HFFc6 (cell line): ENCODE results near the gene GRID1. TPM values are rescaled to one million over a fixed set of nuclear protein-coding genes. Genes with fewer than 3 reads are reported as not detected.

Source experiments
- DNase-seq: peaks from one replicate; pipeline ENCODE4 v3.0.0-alpha.2; 2018
- H3K27ac Mint-ChIP-seq: 2 replicates; pipeline ENCODE4 v1.8.0; 2020; ENCODE audit warnings: mild to moderate bottlenecking, mixed read lengths
- H3K27me3 Mint-ChIP-seq: 2 replicates; pipeline ENCODE4 v1.8.0; 2021; ENCODE audit warnings: mild to moderate bottlenecking, moderate library complexity, mixed read lengths; ENCODE audit not compliant: insufficient read depth
- H3K36me3 Mint-ChIP-seq: 2 replicates; pipeline ENCODE4 v1.8.0; 2021; ENCODE audit warnings: low read depth, mixed read lengths
- H3K4me1 Mint-ChIP-seq: 2 replicates; pipeline ENCODE4 v1.8.0; 2020; ENCODE audit warnings: low read depth, mixed read lengths
- H3K4me3 Mint-ChIP-seq: 2 replicates; pipeline ENCODE4 v1.8.0; 2020; ENCODE audit warnings: mild to moderate bottlenecking, moderate library complexity, mixed read lengths
- H3K9me3 Mint-ChIP-seq: 2 replicates; pipeline ENCODE4 v1.8.0; 2020; ENCODE audit warnings: mild to moderate bottlenecking, mixed read lengths
- total RNA-seq, 6 experiments: library from RNA; stranded (reverse); fragmentation: NEBNext Ultra II Directional; extraction: Animal tissue kit (Norgen Biotek cat#: 25700); gene quantifications; 2 replicates in 1 of 6; 3 replicates in 5 of 6; pipeline ENCODE4 v1.2.3, GENCODE V29; 2021
- TF ChIP-seq, protein P1 (sequence below): fragments of 200-600 bp; sonication (generic); IDR thresholded peaks from 2 replicates; pipeline ENCODE4 v1.5.0; 2021; ENCODE audit warnings: antibody characterized with exemption, mild to moderate bottlenecking

The GRID1 gene
- total RNA-seq, 6 experiments from 2014 or later = not detected

DNA sequence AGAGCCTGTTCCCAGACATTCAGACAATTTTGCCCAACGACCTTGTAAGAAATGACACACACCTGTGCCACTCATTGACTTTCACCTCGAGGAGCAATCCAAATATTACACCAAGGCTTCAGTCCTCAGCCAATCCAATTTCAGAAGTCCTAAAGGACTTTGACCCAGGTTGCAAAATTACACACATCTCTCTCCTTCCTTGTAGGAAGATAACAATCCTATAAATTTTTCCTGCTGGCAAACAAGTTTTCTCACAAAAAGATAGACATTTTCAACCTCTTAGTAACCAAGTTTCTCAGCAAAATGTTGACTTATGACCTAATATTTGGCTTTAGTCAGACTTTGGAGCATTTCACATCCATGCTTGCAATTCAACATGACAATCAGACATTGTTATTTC lies 745.0 kb downstream of the GRID1 start:
- no peak overlapping the region for H3K27ac Mint-ChIP-seq
- H3K27me3 Mint-ChIP-seq = peaks cover 4% of the 10 kb centered on the region
- no peaks in the 10 kb centered on the region for H3K4me1 Mint-ChIP-seq
- TF ChIP-seq, protein P1, sequence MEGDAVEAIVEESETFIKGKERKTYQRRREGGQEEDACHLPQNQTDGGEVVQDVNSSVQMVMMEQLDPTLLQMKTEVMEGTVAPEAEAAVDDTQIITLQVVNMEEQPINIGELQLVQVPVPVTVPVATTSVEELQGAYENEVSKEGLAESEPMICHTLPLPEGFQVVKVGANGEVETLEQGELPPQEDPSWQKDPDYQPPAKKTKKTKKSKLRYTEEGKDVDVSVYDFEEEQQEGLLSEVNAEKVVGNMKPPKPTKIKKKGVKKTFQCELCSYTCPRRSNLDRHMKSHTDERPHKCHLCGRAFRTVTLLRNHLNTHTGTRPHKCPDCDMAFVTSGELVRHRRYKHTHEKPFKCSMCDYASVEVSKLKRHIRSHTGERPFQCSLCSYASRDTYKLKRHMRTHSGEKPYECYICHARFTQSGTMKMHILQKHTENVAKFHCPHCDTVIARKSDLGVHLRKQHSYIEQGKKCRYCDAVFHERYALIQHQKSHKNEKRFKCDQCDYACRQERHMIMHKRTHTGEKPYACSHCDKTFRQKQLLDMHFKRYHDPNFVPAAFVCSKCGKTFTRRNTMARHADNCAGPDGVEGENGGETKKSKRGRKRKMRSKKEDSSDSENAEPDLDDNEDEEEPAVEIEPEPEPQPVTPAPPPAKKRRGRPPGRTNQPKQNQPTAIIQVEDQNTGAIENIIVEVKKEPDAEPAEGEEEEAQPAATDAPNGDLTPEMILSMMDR = no peak
- H3K9me3 Mint-ChIP-seq = peaks cover 46% of the 10 kb centered on the region
- DNase-seq = no peak
- no peak overlapping the region for H3K4me3 Mint-ChIP-seq
- no peaks in the 10 kb centered on the region for H3K36me3 Mint-ChIP-seq

DNA sequence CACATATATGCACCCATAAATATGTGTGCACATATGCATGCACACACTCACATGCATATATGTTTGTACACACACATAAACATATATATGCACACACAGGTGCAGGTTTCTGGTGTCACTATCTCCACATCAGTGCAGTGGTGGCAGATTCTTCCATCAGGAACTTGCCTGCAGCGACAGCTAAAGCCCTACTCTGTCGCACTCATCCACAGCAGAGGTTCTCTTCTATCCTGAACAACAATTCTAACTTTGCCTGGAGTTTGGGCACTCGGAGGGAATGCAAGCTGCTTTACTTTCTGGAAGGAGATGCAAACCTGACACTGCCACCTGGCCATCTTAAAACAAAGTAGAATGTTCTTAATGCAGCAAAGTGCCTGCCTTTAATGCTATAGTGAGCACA lies 745.8 kb downstream of the GRID1 start:
- TF ChIP-seq, protein P1 = no peak
- Mint-ChIP-seq H3K27me3 (peaks cover 4% of the 10 kb centered on the region), H3K9me3 (peaks cover 46% of the 10 kb centered on the region), H3K36me3 (no peaks in the 10 kb centered on the region), H3K4me1 (no peaks in the 10 kb centered on the region), H3K27ac (no peak overlapping the region), H3K4me3 (no peak overlapping the region)
- DNase-seq = no peak

DNA sequence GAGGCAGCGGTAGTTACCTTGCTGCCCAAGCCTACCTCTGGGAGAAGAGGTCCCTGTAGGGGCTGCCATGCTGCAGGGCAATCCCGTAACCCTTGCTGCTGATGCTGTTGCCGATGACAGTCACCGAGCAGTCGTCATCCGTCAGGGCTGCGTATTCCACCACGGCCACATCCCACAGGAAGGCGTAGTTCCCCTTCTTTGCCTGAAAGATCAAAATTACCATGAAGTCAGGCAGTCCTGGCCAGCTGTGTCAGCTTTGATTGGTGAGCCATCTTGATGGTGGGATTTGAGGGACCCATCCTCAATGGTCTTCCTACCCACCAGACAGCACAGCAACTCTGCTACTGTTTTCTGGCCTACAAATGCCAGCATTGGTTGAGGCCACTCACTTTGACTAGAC lies 746.8 kb downstream of the GRID1 start:
- TF ChIP-seq, protein P1 = no peak
- Mint-ChIP-seq H3K4me1 (no peaks in the 10 kb centered on the region), H3K4me3 (no peak overlapping the region), H3K27me3 (peaks cover 4% of the 10 kb centered on the region), H3K36me3 (no peaks in the 10 kb centered on the region), H3K27ac (no peak overlapping the region), H3K9me3 (peaks cover 46% of the 10 kb centered on the region)
- DNase-seq = no peak

DNA sequence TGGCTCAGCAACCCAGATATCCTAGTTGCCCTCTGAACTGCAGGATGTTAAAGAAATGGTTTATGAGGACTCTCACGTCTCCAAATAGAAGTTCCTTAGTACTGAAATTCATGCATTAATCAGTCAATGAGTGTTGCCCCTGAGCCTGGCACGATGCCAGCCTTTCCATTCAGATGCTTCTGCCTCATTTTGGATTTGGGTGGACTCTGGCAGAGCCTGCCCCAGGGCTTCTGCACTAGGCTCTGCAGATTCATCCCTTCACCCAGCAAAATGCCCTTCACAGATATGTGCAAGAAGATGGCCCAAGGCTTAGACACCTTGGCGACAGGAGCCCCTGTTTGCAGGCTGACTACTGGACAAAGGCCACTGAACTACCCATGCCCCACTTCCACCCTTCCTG lies 747.8 kb downstream of the GRID1 start:
- Mint-ChIP-seq H3K4me3 (no peak overlapping the region), H3K27ac (no peak overlapping the region), H3K36me3 (no peaks in the 10 kb centered on the region), H3K9me3 (peaks cover 53% of the 10 kb centered on the region), H3K27me3 (peaks cover 4% of the 10 kb centered on the region), H3K4me1 (no peaks in the 10 kb centered on the region)
- TF ChIP-seq, protein P1 = no peak
- DNase-seq = no peak

- Mint-ChIP-seq H3K4me1 (no peaks in the 10 kb centered on the region), H3K36me3 (no peaks in the 10 kb centered on the region), H3K9me3 (peaks cover 49% of the 10 kb centered on the region), H3K27ac (no peak overlapping the region), H3K4me3 (no peak overlapping the region), H3K27me3 (peaks cover 3% of the 10 kb centered on the region; the same call in 1 of the 2 replicates)
- TF ChIP-seq, protein P1 = no peak
- DNase-seq = no peak
Observed at GRCh38 chr10:85617751-85618546, 748.6 kb downstream of the GRID1 start.
